AML-193 (cell line): ENCODE measurements around the gene VWA5B1.
"Not testable (repeated sequence)": the region's sequence is repeated elsewhere in the genome, so short reads cannot be mapped to it uniquely, and the experiment has no call there.

Experiments used
- DNase-seq, 2 experiments: peaks; one replicate each; lab custom pipeline; 2025; lab: John Stamatoyannopoulos, UW

VWA5B1 gene

DNA sequence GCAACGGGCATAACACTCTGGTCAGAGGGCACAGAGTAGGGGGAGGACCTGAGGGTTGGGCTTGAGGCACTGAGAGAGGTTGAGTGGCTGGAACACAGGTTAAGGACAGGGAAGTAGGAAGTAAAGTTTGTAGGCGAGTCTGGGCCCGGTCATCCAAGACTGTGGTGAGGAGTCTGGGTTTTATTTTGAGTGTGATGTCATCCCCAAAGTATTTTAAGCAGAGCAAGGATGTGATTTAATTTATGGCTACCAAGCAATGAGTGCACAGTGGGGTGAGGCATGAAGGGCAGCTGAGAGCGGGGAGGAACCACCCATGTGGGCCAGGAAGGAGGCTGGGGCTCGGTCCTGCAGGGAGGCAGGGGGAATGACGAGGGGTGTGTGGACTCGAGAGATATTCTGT lies 11.2 kb upstream of the VWA5B1 start:
- DNase-seq: no peak

DNA sequence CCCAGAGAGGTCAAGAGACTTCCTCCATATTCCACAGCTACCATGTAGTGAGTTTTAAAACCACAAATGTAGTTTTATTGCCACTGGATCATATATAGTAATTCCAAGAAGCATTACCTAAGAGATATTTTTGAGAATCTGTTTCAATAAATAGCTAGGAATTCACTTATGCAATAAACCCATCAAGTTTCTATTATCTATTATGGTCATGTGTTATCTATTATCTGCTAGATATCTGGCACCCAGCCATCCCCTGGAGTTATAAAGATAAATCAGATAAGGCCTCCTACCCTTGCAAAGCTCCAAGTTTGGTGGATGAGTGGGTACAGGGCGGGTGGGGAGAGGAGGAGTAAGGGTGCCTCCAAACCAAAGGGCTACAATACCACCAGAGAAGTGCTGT lies 10.3 kb upstream of the VWA5B1 start:
- DNase-seq: no peak

DNA sequence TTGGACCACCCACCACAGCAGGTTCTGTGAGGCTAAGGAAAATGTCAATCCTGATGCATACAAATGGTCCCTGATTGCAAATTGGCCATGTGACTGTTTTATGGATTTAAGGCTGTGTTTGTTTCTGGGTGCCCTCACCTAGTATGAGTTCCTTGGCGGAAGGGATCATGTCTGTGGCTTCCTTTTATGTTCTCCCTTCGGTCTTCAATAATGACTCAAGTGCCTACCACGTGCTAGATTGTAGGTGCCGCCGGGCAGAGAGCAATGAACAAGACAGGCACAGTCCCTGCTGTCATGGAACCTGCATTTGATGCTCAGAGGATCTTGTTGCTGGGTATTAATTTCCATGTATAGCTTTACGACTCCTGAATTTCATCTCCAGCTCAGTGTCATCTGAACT lies 9.8 kb upstream of the VWA5B1 start:
- DNase-seq: no peak

DNA sequence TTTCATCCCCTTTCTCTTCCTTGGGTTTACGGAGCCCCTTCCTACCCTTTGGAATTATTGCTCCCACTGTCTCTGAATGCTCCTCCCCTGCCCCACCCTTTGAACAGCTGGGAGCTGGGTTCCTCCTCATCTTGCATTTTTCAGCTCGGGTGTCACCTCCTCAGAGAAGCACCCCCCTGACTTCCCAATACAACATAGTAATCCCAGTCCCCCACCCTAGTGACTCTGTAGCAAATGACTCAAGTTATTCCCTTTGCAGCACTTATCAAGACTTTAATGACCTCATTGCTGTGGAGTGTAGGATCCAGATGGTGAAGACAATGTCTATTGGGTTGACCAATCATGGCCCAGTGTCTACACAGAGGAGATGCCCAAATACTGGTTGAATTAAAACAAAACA lies 8.9 kb upstream of the VWA5B1 start:
- DNase-seq: no peak

DNA sequence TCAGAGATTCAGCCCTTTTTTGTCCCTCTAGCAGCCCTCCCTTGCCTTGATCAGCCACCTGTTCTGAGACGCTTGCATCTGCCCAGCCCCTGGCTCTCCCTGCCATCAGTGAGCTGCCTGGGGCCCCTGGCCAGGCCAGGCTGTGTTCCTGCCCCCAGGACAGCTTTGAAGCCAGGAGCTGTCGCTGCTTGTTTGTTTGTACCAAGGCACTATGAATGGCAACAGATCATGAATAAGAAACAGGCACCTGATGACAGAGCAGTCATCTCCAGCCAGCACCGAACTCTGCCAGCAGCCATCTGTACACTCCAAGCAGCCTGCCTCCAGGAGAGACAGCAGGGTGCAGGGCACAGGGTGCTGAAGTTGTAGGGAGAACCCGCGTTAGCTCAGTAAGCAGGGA lies 8.1 kb upstream of the VWA5B1 start:
- DNase-seq: no peak

DNA sequence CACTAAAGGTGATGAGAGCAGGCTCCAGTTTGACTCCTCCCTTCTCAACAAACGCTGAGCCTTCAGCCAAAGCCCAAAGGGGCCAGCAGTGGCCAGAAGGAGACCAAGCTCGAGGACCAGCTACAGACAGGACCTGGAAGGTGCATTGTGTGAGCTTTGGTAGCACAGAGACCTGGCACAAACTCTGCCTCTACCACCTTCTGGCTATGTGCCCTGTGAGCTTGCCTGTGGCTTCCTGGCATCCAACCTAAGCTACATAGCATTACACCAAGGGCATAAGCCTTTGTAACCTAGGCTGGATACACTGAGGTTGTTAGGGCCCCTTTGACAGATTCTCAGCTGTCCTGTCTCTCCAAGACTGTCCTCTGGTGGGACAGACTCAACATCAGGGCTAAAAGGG lies 6.6 kb upstream of the VWA5B1 start:
- DNase-seq: no peak

DNA sequence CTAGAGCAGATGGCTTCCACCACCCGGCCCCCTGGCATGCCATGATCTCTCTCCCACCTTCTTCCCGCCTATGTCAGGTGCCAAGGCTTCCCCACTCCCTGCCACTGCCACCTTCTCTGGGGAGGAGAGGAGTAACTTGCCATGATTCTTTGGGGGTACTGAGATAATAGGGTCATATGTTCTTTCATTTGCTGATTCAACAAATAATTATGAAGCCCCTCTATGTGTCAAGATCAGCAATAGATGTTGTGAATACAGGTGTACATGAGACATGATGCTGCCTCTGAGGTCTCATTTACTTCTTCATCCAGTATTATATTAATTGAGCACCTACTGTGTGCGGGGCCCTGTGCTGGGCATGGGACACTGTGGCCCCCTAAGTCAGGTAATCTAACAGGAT lies 6.0 kb upstream of the VWA5B1 start:
- DNase-seq: no peak

DNA sequence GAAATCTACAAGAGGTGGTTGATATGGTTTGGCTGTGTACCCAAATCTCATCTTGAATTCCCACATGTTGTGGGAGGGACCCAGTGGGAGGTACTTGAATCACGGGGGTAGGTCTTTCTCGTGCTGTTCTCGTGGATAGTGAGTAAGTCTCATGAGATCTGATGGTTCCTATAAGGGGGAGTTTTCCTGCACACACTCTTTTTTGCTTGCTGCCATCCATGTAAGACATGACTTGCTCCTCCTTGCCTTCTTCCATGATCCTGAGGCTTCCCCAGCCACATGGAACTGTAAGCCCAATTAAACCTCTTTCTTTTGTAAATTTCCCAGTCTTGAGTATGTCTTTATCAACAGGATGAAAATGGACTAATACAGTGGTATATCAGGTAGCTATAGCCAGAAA lies 5.2 kb upstream of the VWA5B1 start:
- DNase-seq: no peak

DNA sequence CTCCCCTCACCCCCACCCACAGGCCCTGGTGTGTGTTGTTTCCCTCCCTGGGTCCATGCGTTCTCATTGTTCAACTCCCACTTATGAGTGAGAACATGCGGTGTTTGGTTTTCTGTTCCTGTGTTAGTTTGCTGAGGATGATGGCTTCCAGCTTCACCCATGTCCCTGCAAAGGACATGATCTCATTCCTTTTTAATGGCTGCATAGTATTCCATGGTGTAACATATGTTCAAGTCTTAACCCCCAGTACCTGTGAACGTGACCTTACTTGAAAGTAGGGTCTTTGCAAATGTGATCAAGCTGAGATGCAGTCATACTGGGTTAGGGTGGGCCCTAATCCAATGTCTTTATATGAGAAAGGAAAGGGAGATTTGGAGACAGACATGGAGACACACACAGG lies 3.0 kb upstream of the VWA5B1 start:
- not testable (repeated sequence) for DNase-seq

DNA sequence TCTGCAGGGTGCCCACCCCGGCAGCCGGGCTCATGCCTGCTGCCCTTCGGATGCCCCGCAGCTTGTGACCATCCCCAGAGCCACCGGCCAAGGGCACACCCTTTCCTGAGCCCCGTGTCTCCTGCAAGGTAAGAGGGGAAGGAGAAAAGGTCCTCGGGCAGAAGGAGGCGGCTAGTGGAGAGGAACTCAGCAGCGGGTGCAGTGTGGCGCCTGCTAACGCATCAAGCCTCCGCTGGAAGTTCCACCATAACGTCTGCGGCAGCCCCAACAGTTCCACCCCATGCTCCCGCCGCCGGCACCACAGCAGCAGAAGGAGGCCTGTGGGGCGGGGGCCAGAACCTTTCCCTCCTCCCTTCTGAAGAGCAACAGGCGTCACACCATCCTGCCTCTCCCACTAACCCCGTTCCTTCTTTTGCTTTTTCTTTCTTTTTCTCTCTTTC lies 990 bp downstream of the VWA5B1 start:
- no peak for DNase-seq

DNA sequence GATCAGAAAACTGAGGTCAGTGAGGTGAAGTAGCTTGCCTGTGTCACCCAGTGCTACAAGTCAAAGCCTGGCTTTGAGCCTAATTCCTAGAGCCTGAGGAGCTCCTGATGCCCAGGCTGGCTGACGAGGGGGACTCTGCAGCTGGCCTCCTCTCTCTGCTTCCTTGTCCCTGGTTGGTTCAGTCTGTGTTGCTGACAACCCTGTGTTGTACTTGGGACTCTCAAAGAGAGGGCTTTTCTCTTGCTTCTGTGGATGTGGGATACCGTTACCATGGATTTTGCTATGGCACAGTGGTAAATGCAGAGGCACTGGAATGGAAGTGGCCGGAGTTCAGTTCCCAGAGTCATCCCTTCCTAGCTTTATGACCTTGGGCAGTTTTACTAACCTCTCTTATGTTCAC lies 8.0 kb downstream of the VWA5B1 start:
- no peak for DNase-seq

DNA sequence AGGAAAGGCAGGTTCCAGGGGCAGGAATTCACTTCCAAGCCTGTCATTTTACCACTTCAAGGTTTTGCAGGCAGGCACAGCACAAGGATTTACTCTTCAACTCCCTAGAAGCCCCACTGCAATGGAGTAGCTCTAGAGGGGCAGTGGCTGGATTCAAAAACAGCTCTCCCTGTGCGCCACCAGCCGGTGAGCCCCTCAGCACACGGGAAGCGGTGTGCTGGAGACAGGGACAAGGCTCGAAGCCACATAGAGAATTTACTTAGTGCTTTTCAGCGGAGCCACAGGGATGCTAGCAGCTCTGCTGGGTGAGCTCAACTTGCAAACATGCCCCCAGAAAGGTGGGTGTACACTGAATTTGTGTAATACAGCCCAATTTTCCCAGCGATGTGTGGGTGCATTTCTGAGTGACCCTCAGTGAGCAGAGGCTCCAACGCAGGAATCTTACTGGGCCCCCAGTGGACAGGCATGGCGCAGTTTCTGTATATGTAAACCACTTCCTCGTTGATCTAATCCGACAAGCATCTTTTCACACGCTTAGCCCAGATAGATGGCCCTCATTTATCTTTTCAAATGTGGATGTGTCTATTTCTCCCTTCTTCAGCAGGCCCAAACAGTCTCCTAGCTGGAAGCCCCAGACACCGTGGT lies 10.9 kb downstream of the VWA5B1 start:
- no peak for DNase-seq

DNA sequence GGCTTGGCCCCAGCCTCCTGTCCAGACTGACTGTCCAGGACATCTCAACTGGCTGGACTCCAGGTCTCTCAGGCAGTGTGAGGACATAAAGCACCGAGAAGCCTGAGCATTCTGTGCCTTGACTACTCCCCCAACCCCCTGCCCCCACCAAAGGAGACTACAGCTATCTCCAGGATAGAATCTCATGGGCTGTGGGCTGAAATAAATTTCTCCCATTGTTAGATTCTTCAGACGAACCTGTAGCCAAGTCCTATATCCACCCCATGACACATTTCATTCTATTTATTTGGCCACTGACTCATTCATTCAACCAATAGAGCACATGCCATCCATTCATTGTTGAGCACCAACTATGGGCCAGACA lies 11.4 kb downstream of the VWA5B1 start:
- no peak for DNase-seq

DNA sequence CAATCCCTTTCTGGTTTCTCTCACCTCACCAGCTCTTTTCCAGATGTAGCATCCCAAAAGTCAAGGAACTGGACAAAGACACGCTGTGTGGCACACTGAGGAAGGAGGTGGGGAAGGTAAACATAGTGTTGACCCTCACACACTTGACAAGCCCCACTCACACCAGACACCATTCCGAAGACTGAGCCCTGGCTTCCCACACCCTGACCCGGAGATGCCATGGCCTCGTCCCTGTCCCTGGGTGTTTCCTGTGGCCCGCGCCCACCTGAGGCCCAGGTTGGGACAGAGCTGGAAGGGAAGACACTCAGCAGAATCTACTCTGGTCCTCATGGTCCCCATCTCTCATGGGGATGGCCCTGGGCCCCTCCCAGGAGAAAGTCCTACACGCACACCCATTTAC lies 16.4 kb downstream of the VWA5B1 start:
- DNase-seq: no peak

DNA sequence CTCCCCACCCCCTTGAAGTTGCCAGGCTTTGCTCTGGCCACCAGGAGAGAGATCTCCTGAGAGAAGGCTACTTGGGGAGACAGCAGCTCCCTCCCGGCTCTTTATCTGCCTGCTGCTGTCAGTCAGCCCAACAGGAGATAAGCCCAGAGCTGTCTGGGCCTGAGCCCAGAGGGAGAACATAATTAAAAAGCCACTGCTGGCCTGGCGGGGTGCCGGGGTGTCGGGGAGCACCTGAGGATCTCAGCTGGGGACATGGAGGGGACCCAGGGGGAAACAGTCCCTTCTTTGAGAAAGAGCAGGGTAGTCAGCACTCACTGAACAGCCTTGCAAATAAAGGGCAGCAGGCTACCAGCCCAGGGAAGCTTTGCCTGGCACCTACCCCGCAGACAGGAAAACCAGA lies 17.9 kb downstream of the VWA5B1 start:
- DNase-seq: no peak

DNA sequence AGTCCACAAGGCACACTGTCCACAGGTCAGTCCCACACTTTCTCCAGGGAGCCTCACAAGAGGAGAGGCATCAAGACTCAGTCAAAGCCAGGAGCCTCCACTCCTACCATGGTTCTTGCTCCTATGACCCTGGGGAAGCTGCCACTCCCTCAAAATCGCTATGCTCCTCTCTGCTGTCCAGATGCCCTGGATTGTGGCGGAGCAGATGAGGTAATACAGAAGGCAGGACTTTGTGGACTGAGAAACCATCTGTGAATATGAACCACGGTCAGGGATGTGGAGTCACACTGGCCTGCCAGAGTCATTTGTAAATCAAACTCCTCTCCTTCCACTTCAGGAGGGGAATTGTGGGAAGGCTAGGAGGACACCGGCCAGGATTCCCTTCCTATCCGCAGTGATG lies 20.6 kb downstream of the VWA5B1 start:
- DNase-seq: no peak

DNA sequence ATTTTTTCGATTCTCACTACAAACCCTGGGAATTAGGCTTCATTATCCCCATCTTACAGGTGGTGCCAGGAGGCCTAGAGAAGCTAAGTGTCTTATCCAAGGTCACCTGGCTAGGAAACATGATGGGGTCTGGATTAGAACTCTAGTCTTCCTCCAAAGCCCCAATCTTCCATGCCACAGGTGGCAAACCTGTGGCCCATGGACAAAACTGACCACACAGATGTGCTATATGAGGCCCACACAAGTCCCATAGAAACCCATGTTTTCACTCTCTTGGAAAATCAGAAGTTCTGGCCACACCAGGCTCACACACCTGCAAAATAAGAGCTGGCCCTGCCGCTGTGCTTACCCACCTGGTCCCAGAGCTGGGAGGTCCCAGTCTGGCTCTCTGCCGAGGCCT lies 21.6 kb downstream of the VWA5B1 start:
- DNase-seq: no peak

DNA sequence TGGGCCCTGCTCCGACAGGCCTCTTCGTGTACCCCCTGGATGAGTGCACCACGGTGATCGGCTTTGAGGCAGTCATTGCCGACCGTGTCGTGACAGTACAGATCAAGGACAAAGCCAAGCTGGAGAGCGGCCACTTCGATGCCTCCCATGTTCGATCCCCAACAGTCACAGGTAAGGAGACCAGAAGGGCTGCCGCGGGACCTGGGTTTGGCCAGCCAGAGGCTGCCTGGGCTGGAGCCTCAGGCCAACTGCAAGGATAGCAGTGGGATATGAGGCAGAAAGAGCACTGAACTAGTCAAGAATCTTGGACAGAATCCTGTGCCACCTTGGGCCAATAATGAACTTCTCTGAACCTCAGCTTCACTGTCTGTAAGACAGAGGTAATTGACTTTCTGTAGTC lies 22.1 kb downstream of the VWA5B1 start:
- no peak for DNase-seq

DNA sequence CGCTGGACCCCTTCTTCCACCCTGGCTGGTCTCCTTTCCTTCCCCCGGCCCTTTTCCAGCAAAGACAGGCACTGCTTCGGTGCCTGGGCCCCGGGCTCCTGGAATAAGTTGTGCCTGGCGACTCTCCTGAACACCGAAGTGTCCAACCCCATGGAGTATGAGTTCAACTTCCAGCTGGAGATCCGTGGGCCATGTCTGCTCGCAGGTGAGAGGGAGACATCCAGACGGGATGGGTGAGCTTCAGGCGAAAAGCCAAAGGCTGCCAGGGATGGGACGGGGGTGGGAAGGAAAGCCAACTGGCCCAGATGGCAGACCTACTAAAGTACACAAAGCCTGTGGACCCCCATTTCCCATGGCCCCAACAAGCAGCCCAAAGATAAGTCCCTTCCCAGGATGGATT lies 26.8 kb downstream of the VWA5B1 start:
- no peak for DNase-seq

DNA sequence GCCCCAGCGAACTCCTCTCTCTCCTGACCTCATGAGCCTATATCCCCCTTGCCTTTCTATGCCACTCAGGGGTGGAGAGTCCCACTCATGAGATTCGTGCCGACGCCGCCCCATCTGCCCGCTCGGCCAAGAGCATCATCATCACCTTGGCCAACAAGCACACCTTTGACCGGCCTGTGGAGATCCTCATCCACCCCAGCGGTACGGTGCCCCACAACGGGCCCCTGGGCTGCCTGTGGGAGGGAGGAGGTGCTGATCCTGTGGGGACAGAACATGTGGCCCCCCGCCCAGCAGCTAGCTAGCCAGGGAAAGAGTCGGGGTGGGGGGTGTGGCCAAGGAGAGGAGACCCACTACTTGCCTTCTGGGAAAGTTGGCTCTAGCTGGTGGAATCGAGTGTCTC lies 27.8 kb downstream of the VWA5B1 start:
- no peak for DNase-seq

DNA sequence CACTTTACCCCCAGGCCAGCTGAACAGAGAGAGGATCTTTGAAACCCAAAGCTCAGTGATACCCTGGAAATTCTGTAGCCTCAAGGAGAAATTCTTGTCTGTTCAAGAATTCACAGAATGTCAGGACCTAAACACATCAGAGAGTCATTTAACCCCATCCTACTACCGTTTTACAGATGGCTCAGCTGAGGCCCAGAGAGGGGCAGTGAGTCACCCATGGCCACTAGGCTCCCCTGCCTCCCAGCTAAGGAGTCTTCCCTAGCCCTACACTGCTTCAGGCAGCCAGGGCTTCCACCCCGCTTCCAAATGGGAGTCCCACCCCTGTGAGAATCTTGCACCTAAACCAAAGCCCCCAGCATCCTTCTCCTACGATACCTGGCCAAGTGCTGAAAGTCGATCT lies 28.3 kb downstream of the VWA5B1 start:
- no peak for DNase-seq

DNA sequence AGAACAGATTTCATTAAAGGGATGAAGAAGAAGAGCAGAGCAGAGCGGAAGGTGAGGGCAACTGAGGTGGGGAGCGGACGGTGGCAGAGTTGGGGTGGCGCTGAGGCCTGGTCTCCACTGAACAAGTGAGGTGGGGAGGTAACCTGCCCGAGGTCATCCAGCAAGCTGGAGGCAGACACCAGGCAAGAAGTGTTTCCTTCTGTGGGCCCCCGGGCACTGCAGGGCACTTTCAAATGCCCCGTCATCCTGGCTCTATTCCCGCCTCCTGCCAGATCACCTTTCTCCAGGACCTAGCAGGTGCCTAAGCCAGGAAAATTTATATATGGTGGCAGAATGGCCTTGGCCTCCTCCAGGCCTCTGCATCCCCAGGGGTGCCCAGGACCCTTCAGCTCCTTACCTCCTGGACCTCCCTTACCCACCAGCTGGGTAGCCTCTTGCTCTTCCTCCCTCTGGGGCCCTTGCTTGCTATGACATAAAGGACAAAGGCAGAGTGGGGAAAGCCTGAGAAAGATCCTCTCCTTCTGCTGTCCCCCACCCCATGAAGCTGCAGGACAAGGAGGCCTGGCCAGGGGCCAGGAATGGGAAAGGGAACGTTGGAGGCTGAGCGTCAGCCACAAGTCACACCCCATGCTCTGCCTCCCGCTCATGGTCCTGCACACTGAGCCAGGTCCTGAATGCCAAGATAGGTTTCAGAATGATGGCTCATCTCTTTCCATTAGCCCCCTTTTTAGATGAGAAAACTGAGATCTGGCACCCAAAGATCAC lies 29.0 kb downstream of the VWA5B1 start:
- no peak for DNase-seq

DNA sequence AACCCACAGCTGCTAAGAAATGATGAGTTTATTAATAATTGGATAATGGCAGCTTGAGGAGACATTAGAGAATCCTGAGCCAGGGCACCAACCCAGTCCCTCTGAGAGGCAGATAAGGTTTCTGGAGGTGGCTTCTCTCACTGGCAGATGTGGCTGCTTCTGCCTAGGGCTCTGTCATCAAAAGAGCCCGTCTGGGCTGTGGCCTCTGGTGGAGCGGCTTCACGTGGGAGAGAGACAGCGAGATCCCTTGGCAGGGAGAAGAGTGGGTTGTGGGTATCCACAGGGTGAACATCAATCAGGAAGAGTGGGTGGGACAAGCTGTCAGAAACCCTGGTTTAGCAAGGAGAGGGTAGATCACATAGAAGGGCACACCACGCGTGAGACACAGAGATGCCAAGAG lies 30.0 kb downstream of the VWA5B1 start:
- DNase-seq: no peak

DNA sequence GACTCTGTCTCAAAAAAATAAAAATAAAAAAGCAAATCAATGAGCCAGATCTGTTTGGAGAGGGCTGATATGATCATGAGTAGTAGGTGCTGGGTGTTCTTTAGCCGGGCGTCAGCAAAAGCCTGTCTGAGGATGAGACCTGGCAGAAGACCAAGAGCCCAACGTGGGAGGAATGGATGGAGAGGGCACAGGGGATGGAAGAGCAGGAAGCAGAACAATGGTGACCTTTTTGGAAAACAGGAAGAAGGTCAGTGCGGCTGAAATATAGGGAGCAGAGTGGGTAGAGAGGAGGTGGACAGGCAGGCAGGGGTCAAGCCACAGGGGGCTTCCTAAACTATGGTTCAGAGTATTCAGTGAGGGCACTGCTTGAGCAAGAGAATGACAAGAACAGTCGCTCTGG lies 30.9 kb downstream of the VWA5B1 start:
- no peak for DNase-seq
